Thyroid gland (tissue), 4 donors: ENCODE measurements around the gene APCDD1L.

Experiments
- CTCF ChIP-seq, 6 experiments: fragments of 200-600 bp in 3 of 6; fragments of 450-650 bp in 3 of 6; sonication (generic) in 3 of 6; IDR thresholded peaks; one replicate each; pipeline ENCODE4 v1.5.1; 2016 to 2019; ENCODE audit warnings: antibody characterized with exemption in 6 of 6, mild to moderate bottlenecking in 2 of 6, inconsistent platforms in 1 of 6, moderate library complexity in 1 of 6
- POLR2A ChIP-seq, 2 donors: fragments of 450-650 bp; IDR thresholded peaks; one replicate each; pipeline ENCODE4 v1.6.1; 2017; ENCODE audit warnings: antibody characterized with exemption in 2 of 2, mild to moderate bottlenecking in 2 of 2, moderate library complexity in 1 of 2

- no peak for TF ChIP-seq CTCF (IDR thresholded peaks at IDR 0.05)
- TF ChIP-seq POLR2A (IDR thresholded peaks at IDR 0.05): no peak
Measured at GRCh38 chr20:58513580-58514285, 1.5 kb downstream of the APCDD1L start.
